Vagina (tissue), 2 donors: Measurements from ENCODE around the gene ZBED5. TPM values are rescaled to one million over a fixed set of nuclear protein-coding genes. Genes with fewer than 3 reads are reported as not detected.

ENCODE experiments used
- DNase-seq, 2 donors: peaks; one replicate each; pipeline ENCODE4 v3.0.0-alpha.2; 2017; ENCODE audit errors: extremely low spot score in 2 of 2
- H3K27ac ChIP-seq: fragments of 200-600 bp; sonication (generic); one replicate; pipeline ENCODE4 v1.5.1; 2019
- H3K27me3 ChIP-seq: fragments of 200-600 bp; sonication (generic); one replicate; pipeline ENCODE4 v1.5.1; 2019
- H3K36me3 ChIP-seq, 2 donors: fragments of 200-600 bp; sonication (generic); one replicate each; pipeline ENCODE4 v1.5.1; 2017 to 2019
- H3K4me1 ChIP-seq: fragments of 200-600 bp; sonication (generic); one replicate; pipeline ENCODE4 v1.5.1; 2019
- H3K4me3 ChIP-seq, 2 donors: fragments of 200-600 bp; sonication (generic); 1 replicate in 1 of 2; 2 replicates in 1 of 2; pipeline ENCODE4 v1.5.1; 2016 to 2019
- H3K9me3 ChIP-seq: fragments of 200-600 bp; sonication (generic); one replicate; pipeline ENCODE4 v1.5.1; 2019
- CTCF ChIP-seq, 3 experiments: fragments of 450-650 bp in 2 of 3; fragments of 200-600 bp in 1 of 3; sonication (generic) in 1 of 3; IDR thresholded peaks; one replicate each; pipeline ENCODE4 v1.5.1; 2017 to 2019; ENCODE audit warnings: antibody characterized with exemption in 3 of 3, mild to moderate bottlenecking in 2 of 3, moderate library complexity in 2 of 3
- POLR2A ChIP-seq, 2 donors: fragments of 450-650 bp; IDR thresholded peaks; one replicate each; pipeline ENCODE4 v1.6.1; 2017; ENCODE audit warnings: antibody characterized with exemption in 2 of 2, mild to moderate bottlenecking in 2 of 2, moderate library complexity in 2 of 2
- POLR2AphosphoS5 ChIP-seq, 2 donors: sonication (generic); formaldehyde crosslinking; IDR thresholded peaks; one replicate each; pipeline ENCODE4 v1.9.0; 2017; ENCODE audit warnings: antibody characterized with exemption in 2 of 2, mild to moderate bottlenecking in 2 of 2, low read depth in 1 of 2; ENCODE audit not compliant: insufficient read depth in 1 of 2
- intact Hi-C: fragments of 100-400 bp; cut with DNase I; formaldehyde crosslinking; loops from one replicate; pipeline ENCODE4 v1.15.1; 2023
- total RNA-seq: library from RNA; depleted of rRNA; stranded (reverse); fragments of >200 nt; gene quantifications from one replicate; pipeline ENCODE4 v1.2.3, GENCODE V29; 2016

The ZBED5 gene
- total RNA-seq, 1 donor from 2014 or later = 40.8 TPM

- Histone ChIP-seq H3K4me1 (peaks cover 14% of the 10 kb centered on the region), H3K36me3 (no peaks in the 10 kb centered on the region), H3K4me3 (no peak overlapping the region), H3K9me3 (no peaks in the 10 kb centered on the region), H3K27me3 (no peaks in the 10 kb centered on the region), H3K27ac (no peak overlapping the region)
- DNase-seq = no peak
- TF ChIP-seq CTCF (IDR thresholded peaks at IDR 0.05) (no peak), POLR2AphosphoS5 (IDR thresholded peaks at IDR 0.05; ENCODE audit: insufficient read depth in 1 of 2, low read depth in 1 of 2) (no peak), POLR2A (IDR thresholded peaks at IDR 0.05) (no peak)
- intact Hi-C loops = no loop called here
Measured at GRCh38 chr11:10866893-10867331, 9.1 kb upstream of the ZBED5 start.

- Histone ChIP-seq H3K36me3 (no peaks in the 10 kb centered on the region), H3K27me3 (no peaks in the 10 kb centered on the region), H3K4me3 (no peak overlapping the region), H3K9me3 (no peaks in the 10 kb centered on the region), H3K27ac (no peak overlapping the region), H3K4me1 (peaks cover 14% of the 10 kb centered on the region)
- intact Hi-C loops = no loop called here
- TF ChIP-seq POLR2A (IDR thresholded peaks at IDR 0.05) = no peak
- no peak for TF ChIP-seq POLR2AphosphoS5 (IDR thresholded peaks at IDR 0.05; ENCODE audit: insufficient read depth in 1 of 2, low read depth in 1 of 2)
- TF ChIP-seq CTCF (IDR thresholded peaks at IDR 0.05) = no peak
- no peak for DNase-seq
Measured at GRCh38 chr11:10865837-10866270, 8.0 kb upstream of the ZBED5 start.

- no peaks in the 10 kb centered on the region for H3K36me3 ChIP-seq
- intact Hi-C loops = no loop called here
- no peak overlapping the region for H3K4me3 ChIP-seq
- TF ChIP-seq CTCF (IDR thresholded peaks at IDR 0.05) = no peak
- H3K9me3 ChIP-seq = no peaks in the 10 kb centered on the region
- peaks cover 20% of the 10 kb centered on the region for H3K4me1 ChIP-seq
- H3K27me3 ChIP-seq = no peaks in the 10 kb centered on the region
- peak overlapping the region; percentile 5 for H3K27ac ChIP-seq
- no peak for DNase-seq
Measured at GRCh38 chr11:10864688-10865087, 6.8 kb upstream of the ZBED5 start.

- peaks cover 25% of the 10 kb centered on the region for H3K4me1 ChIP-seq
- peak overlapping the region; percentile 16 for H3K27ac ChIP-seq
- no peaks in the 10 kb centered on the region for H3K36me3 ChIP-seq
- no peak for DNase-seq
- no peaks in the 10 kb centered on the region for H3K9me3 ChIP-seq
- no peaks in the 10 kb centered on the region for H3K27me3 ChIP-seq
- H3K4me3 ChIP-seq = no peak overlapping the region
- intact Hi-C loops = no loop called here
- TF ChIP-seq POLR2AphosphoS5 (IDR thresholded peaks at IDR 0.05; ENCODE audit: insufficient read depth in 1 of 2, low read depth in 1 of 2) = no peak
- TF ChIP-seq CTCF (IDR thresholded peaks at IDR 0.05) = no peak
- no peak for TF ChIP-seq POLR2A (IDR thresholded peaks at IDR 0.05)
Measured at GRCh38 chr11:10862446-10862845, 4.6 kb upstream of the ZBED5 start.

- Histone ChIP-seq H3K9me3 (no peaks in the 10 kb centered on the region), H3K4me3 (no peak overlapping the region), H3K36me3 (no peaks in the 10 kb centered on the region), H3K27ac (peak overlapping the region; percentile 20), H3K4me1 (peaks cover 26% of the 10 kb centered on the region), H3K27me3 (no peaks in the 10 kb centered on the region)
- intact Hi-C loops = no loop called here
- TF ChIP-seq CTCF (IDR thresholded peaks at IDR 0.05) (no peak), POLR2A (IDR thresholded peaks at IDR 0.05) (no peak), POLR2AphosphoS5 (IDR thresholded peaks at IDR 0.05; ENCODE audit: insufficient read depth in 1 of 2, low read depth in 1 of 2) (no peak)
- no peak for DNase-seq
Measured at GRCh38 chr11:10861799-10862198, 3.9 kb upstream of the ZBED5 start.
